ENCODE data around the gene OR2AG1.

DNA sequence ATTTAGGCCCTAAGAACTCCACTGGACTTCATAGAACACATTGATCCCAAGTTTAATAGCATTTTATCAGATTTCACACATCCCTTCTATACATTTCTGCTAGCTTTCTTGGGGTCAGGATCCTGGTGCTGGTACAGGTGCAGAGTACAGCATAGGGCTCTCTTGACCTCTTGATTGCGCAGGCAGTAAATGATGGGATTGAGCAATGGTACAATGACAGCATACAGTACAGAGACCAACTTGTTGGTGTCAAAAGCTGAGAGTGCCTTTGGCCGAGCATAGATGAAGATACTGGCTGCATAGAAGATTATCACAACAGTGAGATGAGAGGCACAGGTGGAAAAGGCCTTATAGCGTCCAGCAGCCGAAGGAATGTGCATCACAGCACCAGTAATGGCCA lies 11.8 kb downstream of the OR2AG1 start:
- TF ChIP-seq POLR2A (IDR thresholded peaks at IDR 0.05; ENCODE audit: low read length) (no peak), GATA1 (IDR thresholded peaks at IDR 0.05; ENCODE audit: low read depth, low read length) (no peak)
